ENCODE data around the gene CFAP99. TPM values are rescaled to one million over a fixed set of nuclear protein-coding genes. Genes with fewer than 3 reads are reported as not detected.

Gene CFAP99
- total RNA-seq, 6 donors from 2014 or later: 0.57 to 24.7 (median 9.3) TPM

- DNase-seq: no peak
- no peaks in the 10 kb centered on the region for H3K4me1 ChIP-seq
- no peak overlapping the region for H3K4me3 ChIP-seq
- WGBS, 2 donors: 95 to 97% methylated on average over 6 of the region's 6 CpGs
- no peaks in the 10 kb centered on the region for H3K36me3 ChIP-seq
- no peak for ATAC-seq (ENCODE audit: low FRiP score in 2 of 2)
- TF ChIP-seq, protein P1, sequence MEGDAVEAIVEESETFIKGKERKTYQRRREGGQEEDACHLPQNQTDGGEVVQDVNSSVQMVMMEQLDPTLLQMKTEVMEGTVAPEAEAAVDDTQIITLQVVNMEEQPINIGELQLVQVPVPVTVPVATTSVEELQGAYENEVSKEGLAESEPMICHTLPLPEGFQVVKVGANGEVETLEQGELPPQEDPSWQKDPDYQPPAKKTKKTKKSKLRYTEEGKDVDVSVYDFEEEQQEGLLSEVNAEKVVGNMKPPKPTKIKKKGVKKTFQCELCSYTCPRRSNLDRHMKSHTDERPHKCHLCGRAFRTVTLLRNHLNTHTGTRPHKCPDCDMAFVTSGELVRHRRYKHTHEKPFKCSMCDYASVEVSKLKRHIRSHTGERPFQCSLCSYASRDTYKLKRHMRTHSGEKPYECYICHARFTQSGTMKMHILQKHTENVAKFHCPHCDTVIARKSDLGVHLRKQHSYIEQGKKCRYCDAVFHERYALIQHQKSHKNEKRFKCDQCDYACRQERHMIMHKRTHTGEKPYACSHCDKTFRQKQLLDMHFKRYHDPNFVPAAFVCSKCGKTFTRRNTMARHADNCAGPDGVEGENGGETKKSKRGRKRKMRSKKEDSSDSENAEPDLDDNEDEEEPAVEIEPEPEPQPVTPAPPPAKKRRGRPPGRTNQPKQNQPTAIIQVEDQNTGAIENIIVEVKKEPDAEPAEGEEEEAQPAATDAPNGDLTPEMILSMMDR (IDR thresholded peaks at IDR 0.05): no peak
- TF ChIP-seq POLR2A (IDR thresholded peaks at IDR 0.05) (no peak), POLR2AphosphoS5 (IDR thresholded peaks at IDR 0.05) (no peak), EP300 (IDR thresholded peaks at IDR 0.05) (no peak)
- no peak overlapping the region for H3K27ac ChIP-seq
- no peaks in the 10 kb centered on the region for H3K27me3 ChIP-seq
- H3K9me3 ChIP-seq: no peaks in the 10 kb centered on the region
These were observed 26.8 kb downstream of the CFAP99 start for GRCh38 chr4:2445571-2445970.

DNA sequence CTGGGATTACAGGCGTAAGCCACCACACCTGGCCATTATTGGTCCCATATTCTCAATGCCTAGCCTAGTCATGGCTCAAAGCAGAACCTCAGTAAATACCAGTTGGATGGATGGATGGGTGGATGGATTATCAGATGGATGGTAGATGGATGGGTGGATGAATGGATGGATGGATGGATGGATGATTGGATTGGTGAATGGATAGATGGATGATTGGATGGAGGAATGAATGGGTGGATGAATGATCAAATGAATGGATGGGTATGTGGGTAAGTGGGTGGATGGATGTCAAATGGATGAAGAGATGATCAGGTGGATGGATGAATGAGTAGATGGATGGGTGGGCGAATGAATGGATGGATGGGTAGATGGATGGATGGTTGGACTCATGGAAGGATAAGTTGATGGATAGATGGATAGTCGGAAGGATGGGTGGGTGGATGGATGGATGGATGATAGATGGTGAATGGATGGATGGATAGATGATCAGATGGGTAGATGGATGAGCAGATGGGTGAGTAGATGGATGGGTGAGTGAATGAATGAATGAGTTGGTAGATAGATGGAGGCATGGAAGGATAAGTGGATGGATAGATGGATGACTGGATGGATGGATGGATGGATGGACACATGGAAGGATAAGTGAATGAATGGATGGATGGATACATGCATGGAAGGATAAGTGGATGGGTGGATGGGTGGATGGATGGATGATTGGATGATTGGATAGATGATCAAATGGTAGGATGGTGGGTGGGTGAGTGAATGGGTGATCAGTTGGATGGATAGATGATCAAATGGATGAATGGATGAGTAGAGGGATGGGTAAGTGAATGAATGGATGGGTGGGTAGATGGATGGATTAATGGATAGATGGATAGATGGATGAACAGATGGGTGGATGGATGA is 28.2 kb downstream of the CFAP99 start:
- no peaks in the 10 kb centered on the region for H3K4me1 ChIP-seq
- no peak for DNase-seq
- no peak overlapping the region for H3K4me3 ChIP-seq
- ATAC-seq (ENCODE audit: low FRiP score in 2 of 2): no peak
- 89 to 90% methylated on average over 3 of the region's 3 CpGs for WGBS, 2 donors
- TF ChIP-seq POLR2A (IDR thresholded peaks at IDR 0.05) (no peak), POLR2AphosphoS5 (IDR thresholded peaks at IDR 0.05) (no peak), EP300 (IDR thresholded peaks at IDR 0.05) (no peak)
- TF ChIP-seq, protein P1 (IDR thresholded peaks at IDR 0.05): no peak
- no peak overlapping the region for H3K27ac ChIP-seq
- H3K27me3 ChIP-seq: no peaks in the 10 kb centered on the region
- no peaks in the 10 kb centered on the region for H3K36me3 ChIP-seq
- H3K9me3 ChIP-seq: no peaks in the 10 kb centered on the region

- WGBS, 2 donors: 84 to 85% methylated on average over 7 of the region's 7 CpGs
- H3K9me3 ChIP-seq: no peaks in the 10 kb centered on the region
- H3K36me3 ChIP-seq: no peaks in the 10 kb centered on the region
- no peak overlapping the region for H3K27ac ChIP-seq
- H3K4me3 ChIP-seq: no peak overlapping the region
- H3K4me1 ChIP-seq: no peaks in the 10 kb centered on the region
- H3K27me3 ChIP-seq: no peaks in the 10 kb centered on the region
- TF ChIP-seq POLR2AphosphoS5 (IDR thresholded peaks at IDR 0.05) (no peak), EP300 (IDR thresholded peaks at IDR 0.05) (no peak), POLR2A (IDR thresholded peaks at IDR 0.05) (no peak)
- TF ChIP-seq, protein P1 (IDR thresholded peaks at IDR 0.05): no peak
- DNase-seq (no peak), ATAC-seq (ENCODE audit: low FRiP score in 2 of 2) (no peak)
These were observed 29.8 kb downstream of the CFAP99 start for GRCh38 chr4:2448589-2448988.

GRCh38 chr4:2449051-2449450 is 30.3 kb downstream of the CFAP99 start:
- H3K4me1 ChIP-seq: no peaks in the 10 kb centered on the region
- 92 to 93% methylated on average over 11 of the region's 11 CpGs for WGBS, 2 donors
- H3K9me3 ChIP-seq: no peaks in the 10 kb centered on the region
- DNase-seq (no peak), ATAC-seq (ENCODE audit: low FRiP score in 2 of 2) (no peak)
- TF ChIP-seq EP300 (IDR thresholded peaks at IDR 0.05) (no peak), POLR2A (IDR thresholded peaks at IDR 0.05) (no peak), POLR2AphosphoS5 (IDR thresholded peaks at IDR 0.05) (no peak)
- TF ChIP-seq, protein P1 (IDR thresholded peaks at IDR 0.05): no peak
- H3K27me3 ChIP-seq: no peaks in the 10 kb centered on the region
- H3K27ac ChIP-seq: no peak overlapping the region
- H3K36me3 ChIP-seq: no peaks in the 10 kb centered on the region
- H3K4me3 ChIP-seq: no peak overlapping the region
